Loucy (cell line): Measurements from ENCODE around the gene GALM.
"Not testable (repeated sequence)": the region's sequence is repeated elsewhere in the genome, so short reads cannot be mapped to it uniquely, and the experiment has no call there.

ENCODE experiments used
- H2AFZ ChIP-seq: fragments of 200-600 bp; sonication (generic); 2 replicates; pipeline ENCODE4 v1.6.0; 2016; ENCODE audit warnings: antibody characterized with exemption, mild to moderate bottlenecking, low read length, moderate library complexity
- H3F3A ChIP-seq: fragments of 200-600 bp; 2 replicates; pipeline ENCODE4 v1.6.0; 2016; ENCODE audit warnings: antibody characterized with exemption, low read depth, mild to moderate bottlenecking
- H3K27me3 ChIP-seq: fragments of 200-600 bp; sonication (generic); 2 replicates; pipeline ENCODE4 v1.6.1; 2014; ENCODE audit warnings: low read length, mild to moderate bottlenecking; ENCODE audit not compliant: insufficient read depth, poor library complexity, severe bottlenecking
- H3K36me3 ChIP-seq: fragments of 200-600 bp; sonication (generic); 2 replicates; pipeline ENCODE4 v1.6.1; 2016; ENCODE audit warnings: low read length; ENCODE audit not compliant: insufficient read depth
- H3K4me1 ChIP-seq: fragments of 200-600 bp; sonication (generic); 2 replicates; pipeline ENCODE4 v1.5.1; 2014; ENCODE audit warnings: low read length, mild to moderate bottlenecking; ENCODE audit not compliant: insufficient read depth, poor library complexity, severe bottlenecking
- H3K4me2 ChIP-seq: fragments of 200-600 bp; sonication (generic); 2 replicates; pipeline ENCODE4 v1.6.0; 2014; ENCODE audit warnings: antibody characterized with exemption, low read length, low read depth, mild to moderate bottlenecking; ENCODE audit not compliant: poor library complexity, severe bottlenecking
- H3K4me3 ChIP-seq: fragments of 200-600 bp; sonication (generic); 2 replicates; pipeline ENCODE4 v1.5.1; 2014; ENCODE audit warnings: low read length, mild to moderate bottlenecking, mixed read lengths; ENCODE audit not compliant: poor library complexity, severe bottlenecking
- H3K79me2 ChIP-seq: fragments of 200-600 bp; sonication (generic); 2 replicates; pipeline ENCODE4 v1.6.1; 2014; ENCODE audit warnings: low read length; ENCODE audit not compliant: insufficient read depth
- H3K9ac ChIP-seq: fragments of 200-600 bp; sonication (generic); 2 replicates; pipeline ENCODE4 v1.6.0; 2014; ENCODE audit warnings: mild to moderate bottlenecking, low read depth, low read length, moderate library complexity; ENCODE audit not compliant: poor library complexity, severe bottlenecking
- H3K9me2 ChIP-seq: fragments of 200-600 bp; sonication (generic); replicated peaks from 2 replicates; pipeline ENCODE4 v1.6.1; 2016; ENCODE audit warnings: low read depth, low read length, mixed read lengths
- H3K9me3 ChIP-seq: fragments of 200-600 bp; sonication (generic); 2 replicates; pipeline ENCODE4 v1.6.1; 2014; ENCODE audit warnings: mild to moderate bottlenecking, antibody characterized with exemption, low read length, low read depth; ENCODE audit not compliant: insufficient read depth
- H4K20me1 ChIP-seq: fragments of 200-600 bp; sonication (generic); 2 replicates; pipeline ENCODE4 v1.6.0; 2014; ENCODE audit warnings: antibody characterized with exemption, low read length, mild to moderate bottlenecking; ENCODE audit not compliant: insufficient read depth, poor library complexity, severe bottlenecking
- CTCF ChIP-seq: fragments of 200-600 bp; sonication (generic); conservative IDR thresholded peaks from 2 replicates; pipeline ENCODE4 v1.5.1; 2014; ENCODE audit warnings: mild to moderate bottlenecking, antibody characterized with exemption, low read length
- EZH2phosphoT487 ChIP-seq: fragments of 200-600 bp; IDR thresholded peaks from 2 replicates; pipeline ENCODE4 v1.6.1; 2018; ENCODE audit warnings: antibody characterized with exemption, mild to moderate bottlenecking, moderate library complexity, borderline replicate concordance

The GALM gene

GRCh38 chr2:38754506-38754905 lies 88.6 kb downstream of the GALM start:
- Histone ChIP-seq H2AFZ (peak overlapping the region; percentile 87), H3K27me3 (peaks cover 11% of the 10 kb centered on the region), H3K79me2 (peaks cover 16% of the 10 kb centered on the region), H3K4me2 (peak overlapping the region; percentile 50), H3K36me3 (peaks cover 7% of the 10 kb centered on the region), H4K20me1 (peaks cover 15% of the 10 kb centered on the region), H3K9me3 (no peaks in the 10 kb centered on the region), H3K4me3 (peak overlapping the region; percentile 56), H3F3A (no peaks in the 10 kb centered on the region), H3K9ac (peak overlapping the region; percentile 46), H3K4me1 (peaks cover 13% of the 10 kb centered on the region), H3K9me2 (no peaks in the 10 kb centered on the region)
- TF ChIP-seq EZH2phosphoT487, result no peak
- TF ChIP-seq CTCF, result no peak

- not testable (repeated sequence) for H3F3A ChIP-seq, H2AFZ ChIP-seq, H3K79me2 ChIP-seq, H3K4me2 ChIP-seq, H3K9me2 ChIP-seq, H3K9me3 ChIP-seq, H3K4me3 ChIP-seq, H3K9ac ChIP-seq, H3K4me1 ChIP-seq, H3K36me3 ChIP-seq, H3K27me3 ChIP-seq, H4K20me1 ChIP-seq
Measured at GRCh38 chr2:38755891-38756290, 90.0 kb downstream of the GALM start.

- Histone ChIP-seq H4K20me1 (no peaks in the 10 kb centered on the region), H3K4me3 (no peak overlapping the region), H3K4me2 (no peak overlapping the region), H3K4me1 (no peaks in the 10 kb centered on the region), H3K9me3 (no peaks in the 10 kb centered on the region), H3K9ac (no peak overlapping the region), H3K27me3 (no peaks in the 10 kb centered on the region), H3K36me3 (no peaks in the 10 kb centered on the region), H2AFZ (no peak overlapping the region), H3F3A (no peaks in the 10 kb centered on the region), H3K79me2 (no peaks in the 10 kb centered on the region), H3K9me2 (no peaks in the 10 kb centered on the region)
- TF ChIP-seq CTCF (no peak), EZH2phosphoT487 (no peak)
Measured at GRCh38 chr2:38763228-38763627, 97.3 kb downstream of the GALM start.

- no peaks in the 10 kb centered on the region for H4K20me1 ChIP-seq
- no peaks in the 10 kb centered on the region for H3K9me3 ChIP-seq
- H3K4me1 ChIP-seq, result no peaks in the 10 kb centered on the region
- no peaks in the 10 kb centered on the region for H3K36me3 ChIP-seq
- no peak overlapping the region for H2AFZ ChIP-seq
- no peaks in the 10 kb centered on the region for H3K9me2 ChIP-seq
- H3K4me3 ChIP-seq, result no peak overlapping the region
- no peak overlapping the region for H3K4me2 ChIP-seq
- TF ChIP-seq EZH2phosphoT487 (no peak), CTCF (no peak)
- H3K79me2 ChIP-seq, result no peaks in the 10 kb centered on the region
- no peak overlapping the region for H3K9ac ChIP-seq
- no peaks in the 10 kb centered on the region for H3F3A ChIP-seq
- H3K27me3 ChIP-seq, result no peaks in the 10 kb centered on the region
Measured at GRCh38 chr2:38763728-38764127, 97.8 kb downstream of the GALM start.
